Right lobe of liver (tissue), 4 donors: ENCODE data around the gene PATZ1.

Experiments used
- CTCF ChIP-seq, 4 donors: fragments of 200-600 bp in 3 of 4; fragments of 450-650 bp in 1 of 4; IDR thresholded peaks; one replicate each; pipeline versions ENCODE4 v1.5.1 to v1.8.0; 2016 to 2022; ENCODE audit warnings: antibody characterized with exemption in 4 of 4, mild to moderate bottlenecking in 2 of 4
- POLR2A ChIP-seq: fragments of 450-650 bp; IDR thresholded peaks from one replicate; pipeline ENCODE4 v1.6.1; 2017; ENCODE audit warnings: antibody characterized with exemption, mild to moderate bottlenecking
- donor health status: DM: no; HTN: no; CAD: no.
- donor health status: DM: no; HTN: no; CAD: no.
- donor health status: DM: no; HTN: yes; CAD: no.

GRCh38 chr22:31302006-31302405 is 44.1 kb downstream of the PATZ1 start:
- no peak for TF ChIP-seq CTCF (IDR thresholded peaks at IDR 0.05)
- no peak for TF ChIP-seq POLR2A
